Transverse colon (tissue), 4 donors: ENCODE results near the gene BICDL2.

Experiments used
- EP300 ChIP-seq: sonication (generic); formaldehyde crosslinking; IDR thresholded peaks from one replicate; pipeline ENCODE4 v1.6.1; 2017; ENCODE audit warnings: antibody characterized with exemption, low read depth
- POLR2A ChIP-seq: fragments of 450-650 bp; IDR thresholded peaks from one replicate; pipeline ENCODE4 v1.6.1; 2016; ENCODE audit warnings: antibody characterized with exemption, mild to moderate bottlenecking, moderate library complexity
- POLR2AphosphoS5 ChIP-seq, 3 donors: sonication (generic); formaldehyde crosslinking; IDR thresholded peaks; one replicate each; pipeline ENCODE4 v1.6.1; 2016; ENCODE audit warnings: antibody characterized with exemption in 3 of 3
- TF ChIP-seq, protein P1 (sequence below), 5 experiments: fragments of 200-600 bp in 3 of 5; fragments of 450-650 bp in 2 of 5; sonication (generic) in 3 of 5; IDR thresholded peaks; 1 replicate in 2 of 5; 2 replicates in 3 of 5; pipeline ENCODE4 v1.5.1; 2016 to 2017; ENCODE audit warnings: antibody characterized with exemption in 5 of 5, inconsistent platforms in 3 of 5, mild to moderate bottlenecking in 2 of 5, moderate library complexity in 1 of 5

GRCh38 chr16:3035289-3035971 is 1.3 kb downstream of the BICDL2 start:
- TF ChIP-seq, protein P1, sequence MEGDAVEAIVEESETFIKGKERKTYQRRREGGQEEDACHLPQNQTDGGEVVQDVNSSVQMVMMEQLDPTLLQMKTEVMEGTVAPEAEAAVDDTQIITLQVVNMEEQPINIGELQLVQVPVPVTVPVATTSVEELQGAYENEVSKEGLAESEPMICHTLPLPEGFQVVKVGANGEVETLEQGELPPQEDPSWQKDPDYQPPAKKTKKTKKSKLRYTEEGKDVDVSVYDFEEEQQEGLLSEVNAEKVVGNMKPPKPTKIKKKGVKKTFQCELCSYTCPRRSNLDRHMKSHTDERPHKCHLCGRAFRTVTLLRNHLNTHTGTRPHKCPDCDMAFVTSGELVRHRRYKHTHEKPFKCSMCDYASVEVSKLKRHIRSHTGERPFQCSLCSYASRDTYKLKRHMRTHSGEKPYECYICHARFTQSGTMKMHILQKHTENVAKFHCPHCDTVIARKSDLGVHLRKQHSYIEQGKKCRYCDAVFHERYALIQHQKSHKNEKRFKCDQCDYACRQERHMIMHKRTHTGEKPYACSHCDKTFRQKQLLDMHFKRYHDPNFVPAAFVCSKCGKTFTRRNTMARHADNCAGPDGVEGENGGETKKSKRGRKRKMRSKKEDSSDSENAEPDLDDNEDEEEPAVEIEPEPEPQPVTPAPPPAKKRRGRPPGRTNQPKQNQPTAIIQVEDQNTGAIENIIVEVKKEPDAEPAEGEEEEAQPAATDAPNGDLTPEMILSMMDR (IDR thresholded peaks at IDR 0.05), result no peak
- TF ChIP-seq POLR2A, result no peak
- TF ChIP-seq POLR2AphosphoS5 (IDR thresholded peaks at IDR 0.05), result no peak
- no peak for TF ChIP-seq EP300
